ENCODE results near the gene SCTR.

GRCh38 chr2:119482481-119483394, 41.5 kb downstream of the SCTR start:
- no peak for TF ChIP-seq CTCF (conservative IDR thresholded peaks at IDR 0.05; ENCODE audit: low read depth, low read length)
- TF ChIP-seq EZH2 (IDR thresholded peaks at IDR 0.05; ENCODE audit: low read length, unreplicated experiment): no peak
